K562 (cell line): ENCODE measurements around the gene MBD4. TPM values are rescaled to one million over a fixed set of nuclear protein-coding genes. Genes with fewer than 3 reads are reported as not detected.

Experiments
- AFF4 ChIP-seq: sonication (generic); formaldehyde crosslinking; IDR thresholded peaks from 2 replicates; pipeline ENCODE4 v1.8.0; 2023; ENCODE audit warnings: mild to moderate bottlenecking, missing genetic modification reagents
- CHAMP1 ChIP-seq: fragments of 450-650 bp; IDR thresholded peaks from 2 replicates; pipeline ENCODE4 v1.6.1; 2016; ENCODE audit warnings: mild to moderate bottlenecking
- CREB1 ChIP-seq, 2 experiments: sonication (generic) in 1 of 2; formaldehyde crosslinking in 1 of 2; IDR thresholded peaks; 2 replicates each; pipeline versions ENCODE4 v1.6.1 to v1.8.0; 2012 to 2022; ENCODE audit warnings: inconsistent platforms in 1 of 2, mild to moderate bottlenecking in 1 of 2, missing genetic modification reagents in 1 of 2, moderate library complexity in 1 of 2
- TCF7 ChIP-seq: sonication (generic); IDR thresholded peaks from 2 replicates; pipeline ENCODE4 v1.6.1; 2016; ENCODE audit warnings: antibody characterized with exemption, borderline replicate concordance
- ZBTB9 ChIP-seq: fragments of 450-650 bp; formaldehyde crosslinking; IDR thresholded peaks from 2 replicates; pipeline ENCODE4 v1.4.0; 2020; ENCODE audit warnings: mild to moderate bottlenecking, moderate library complexity
- polyA plus RNA-seq, 8 experiments: library from polyadenylated mRNA; depleted of rRNA in 4 of 8; stranded (reverse) in 5 of 8; unstranded in 3 of 8; fragments of >200 nt; fragmentation: Nextera tagmentation in 2 of 8; fragmentation: Illumina TruSeq in 1 of 8; extraction: Ambion mirVana in 2 of 8; extraction: Trizol in 1 of 8; gene quantifications; 2 replicates each; pipeline versions ENCODE4 v1.2.1 to v1.2.3, GENCODE V29; 2011 to 2014; ENCODE audit warnings: inconsistent platforms in 1 of 8, missing spikeins in 1 of 8
- total RNA-seq, 7 experiments: library from RNA; depleted of rRNA in 6 of 7; stranded (reverse); fragments of >200 nt in 6 of 7; fragmentation: Illumina TruSeq in 2 of 7; extraction: Trizol in 2 of 7; gene quantifications; 2 replicates each; pipeline versions ENCODE4 v1.2.1 to v1.2.3, GENCODE V29; 2011 to 2021; ENCODE audit warnings: low replicate concordance in 1 of 7
- TF ChIP-seq, protein P1 (sequence below): fragments of 250-450 bp; sonication (Bioruptor Pico); IDR thresholded peaks from 2 replicates; pipeline ENCODE4 v1.4.0; 2020
- TF ChIP-seq, protein P2 (sequence below), 3 experiments: fragments of 200-800 bp in 1 of 3; sonication (Bioruptor generic) in 1 of 3; sonication (generic) in 1 of 3; formaldehyde crosslinking in 1 of 3; IDR thresholded peaks; 2 replicates each; pipeline versions ENCODE4 v1.6.1 to v1.8.0; 2016 to 2022; ENCODE audit warnings: mild to moderate bottlenecking in 2 of 3, missing compliant biosample characterization in 2 of 3, missing genetic modification characterization in 2 of 3, missing genetic modification reagents in 1 of 3
- TF ChIP-seq, protein P3 (sequence below), 2 experiments: fragments of 250-450 bp in 1 of 2; fragments of 450-650 bp in 1 of 2; sonication (Bioruptor Pico) in 1 of 2; IDR thresholded peaks; 2 replicates each; pipeline versions ENCODE4 v1.6.1 to v1.8.0; 2016 to 2021; ENCODE audit warnings: mild to moderate bottlenecking in 2 of 2, moderate library complexity in 2 of 2, missing compliant biosample characterization in 1 of 2, missing genetic modification characterization in 1 of 2

MBD4 gene
- total and polyA plus RNA-seq, 9 of the 15 experiments (the other 6 are each of a cell fraction or from before 2014, with no cell fraction given) = 13.3 to 63.9 (median 39.0) TPM

DNA sequence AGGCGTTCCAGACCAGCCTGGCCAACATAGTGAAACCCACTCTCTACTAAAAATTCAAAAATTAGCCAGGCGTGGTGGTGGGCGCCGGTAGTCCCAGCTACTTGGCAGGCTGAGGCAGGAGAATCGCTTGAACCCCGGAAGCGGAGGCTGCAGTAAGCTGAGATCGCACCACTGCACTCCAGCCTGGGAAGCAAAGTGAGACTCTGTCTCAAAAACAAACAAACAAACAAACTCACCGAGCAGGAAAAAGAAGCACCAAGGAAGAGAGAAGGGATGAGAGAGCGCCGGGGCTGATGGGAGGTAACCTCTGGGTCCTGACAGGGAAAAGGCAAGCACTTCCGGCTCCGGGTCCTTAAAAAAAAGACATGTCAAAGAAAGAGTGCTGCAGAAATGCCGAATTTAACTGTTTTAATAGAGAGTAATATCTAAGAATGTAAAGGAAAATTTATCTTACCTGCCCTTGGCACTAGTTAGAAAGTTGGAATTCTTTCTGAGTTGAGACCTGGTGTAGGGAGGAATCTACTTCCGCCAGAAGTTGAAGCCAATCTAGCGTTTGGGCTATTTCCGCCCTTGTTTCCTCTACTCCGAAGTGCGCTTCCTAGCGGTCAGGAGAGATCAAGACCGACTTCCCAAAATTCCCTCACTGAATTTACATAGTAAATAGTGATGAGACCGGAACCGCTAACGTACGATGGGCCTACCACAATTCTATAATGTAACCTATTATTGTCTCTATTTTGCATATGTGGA lies 40.4 kb downstream of the MBD4 start (continued):
- TF ChIP-seq CHAMP1 (no peak; the same call in 1 of the 2 replicates), AFF4 (CRISPR knock-in tag) (0 out of 2 replicates have a peak, but pooled peaks have one; percentile 16), ZBTB9 (no peak), TCF7 (no peak), CREB1 (IDR thresholded peaks at IDR 0.05) (no peak), CREB1 (CRISPR knock-in tag; IDR thresholded peaks at IDR 0.05) (no peak)
- TF ChIP-seq, protein P1, sequence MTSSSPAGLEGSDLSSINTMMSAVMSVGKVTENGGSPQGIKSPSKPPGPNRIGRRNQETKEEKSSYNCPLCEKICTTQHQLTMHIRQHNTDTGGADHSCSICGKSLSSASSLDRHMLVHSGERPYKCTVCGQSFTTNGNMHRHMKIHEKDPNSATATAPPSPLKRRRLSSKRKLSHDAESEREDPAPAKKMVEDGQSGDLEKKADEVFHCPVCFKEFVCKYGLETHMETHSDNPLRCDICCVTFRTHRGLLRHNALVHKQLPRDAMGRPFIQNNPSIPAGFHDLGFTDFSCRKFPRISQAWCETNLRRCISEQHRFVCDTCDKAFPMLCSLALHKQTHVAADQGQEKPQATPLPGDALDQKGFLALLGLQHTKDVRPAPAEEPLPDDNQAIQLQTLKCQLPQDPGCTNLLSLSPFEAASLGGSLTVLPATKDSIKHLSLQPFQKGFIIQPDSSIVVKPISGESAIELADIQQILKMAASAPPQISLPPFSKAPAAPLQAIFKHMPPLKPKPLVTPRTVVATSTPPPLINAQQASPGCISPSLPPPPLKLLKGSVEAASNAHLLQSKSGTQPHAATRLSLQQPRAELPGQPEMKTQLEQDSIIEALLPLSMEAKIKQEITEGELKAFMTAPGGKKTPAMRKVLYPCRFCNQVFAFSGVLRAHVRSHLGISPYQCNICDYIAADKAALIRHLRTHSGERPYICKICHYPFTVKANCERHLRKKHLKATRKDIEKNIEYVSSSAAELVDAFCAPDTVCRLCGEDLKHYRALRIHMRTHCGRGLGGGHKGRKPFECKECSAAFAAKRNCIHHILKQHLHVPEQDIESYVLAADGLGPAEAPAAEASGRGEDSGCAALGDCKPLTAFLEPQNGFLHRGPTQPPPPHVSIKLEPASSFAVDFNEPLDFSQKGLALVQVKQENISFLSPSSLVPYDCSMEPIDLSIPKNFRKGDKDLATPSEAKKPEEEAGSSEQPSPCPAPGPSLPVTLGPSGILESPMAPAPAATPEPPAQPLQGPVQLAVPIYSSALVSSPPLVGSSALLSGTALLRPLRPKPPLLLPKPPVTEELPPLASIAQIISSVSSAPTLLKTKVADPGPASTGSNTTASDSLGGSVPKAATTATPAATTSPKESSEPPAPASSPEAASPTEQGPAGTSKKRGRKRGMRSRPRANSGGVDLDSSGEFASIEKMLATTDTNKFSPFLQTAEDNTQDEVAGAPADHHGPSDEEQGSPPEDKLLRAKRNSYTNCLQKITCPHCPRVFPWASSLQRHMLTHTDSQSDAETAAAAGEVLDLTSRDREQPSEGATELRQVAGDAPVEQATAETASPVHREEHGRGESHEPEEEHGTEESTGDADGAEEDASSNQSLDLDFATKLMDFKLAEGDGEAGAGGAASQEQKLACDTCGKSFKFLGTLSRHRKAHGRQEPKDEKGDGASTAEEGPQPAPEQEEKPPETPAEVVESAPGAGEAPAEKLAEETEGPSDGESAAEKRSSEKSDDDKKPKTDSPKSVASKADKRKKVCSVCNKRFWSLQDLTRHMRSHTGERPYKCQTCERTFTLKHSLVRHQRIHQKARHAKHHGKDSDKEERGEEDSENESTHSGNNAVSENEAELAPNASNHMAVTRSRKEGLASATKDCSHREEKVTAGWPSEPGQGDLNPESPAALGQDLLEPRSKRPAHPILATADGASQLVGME (CRISPR knock-in tag) = no peak
- TF ChIP-seq, protein P2, sequence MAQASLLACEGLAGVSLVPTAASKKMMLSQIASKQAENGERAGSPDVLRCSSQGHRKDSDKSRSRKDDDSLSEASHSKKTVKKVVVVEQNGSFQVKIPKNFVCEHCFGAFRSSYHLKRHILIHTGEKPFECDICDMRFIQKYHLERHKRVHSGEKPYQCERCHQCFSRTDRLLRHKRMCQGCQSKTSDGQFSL (CRISPR knock-in tag; IDR thresholded peaks at IDR 0.05) = no peak
- TF ChIP-seq, protein P2 (tag; IDR thresholded peaks at IDR 0.05) = no peak
- TF ChIP-seq, protein P3, sequence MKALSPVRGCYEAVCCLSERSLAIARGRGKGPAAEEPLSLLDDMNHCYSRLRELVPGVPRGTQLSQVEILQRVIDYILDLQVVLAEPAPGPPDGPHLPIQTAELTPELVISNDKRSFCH (CRISPR knock-in tag; IDR thresholded peaks at IDR 0.05) = no peak
- TF ChIP-seq, protein P3 (tag; IDR thresholded peaks at IDR 0.05) = no peak
